GM18502 (cell line): ENCODE measurements around the gene ACER1.
"Not testable (repeated sequence)": the region's sequence is repeated elsewhere in the genome, so short reads cannot be mapped to it uniquely, and the experiment has no call there.

Source experiments
- ATAC-seq: cut with Tn5 transposase; IDR thresholded peaks from one replicate; pipeline ENCODE4 v1.9.1; 2021; ENCODE audit warnings: mild to moderate bottlenecking; ENCODE audit not compliant: unreplicated experiment, poor library complexity

Gene ACER1

GRCh38 chr19:6333439-6333838 is at the start of gene ACER1:
Gene ACER1 (minus strand): TSS chr19:6333612. CDS start chr19:6333551, 61 bp downstream.
- ATAC-seq = no peak

GRCh38 chr19:6383188-6383587 is 49.8 kb upstream of the ACER1 start:
- no peak for ATAC-seq

- ATAC-seq = no peak
These were observed 47.8 kb upstream of the ACER1 start for GRCh38 chr19:6381030-6381750.

GRCh38 chr19:6379744-6380143 is 46.3 kb upstream of the ACER1 start:
- ATAC-seq = no peak

GRCh38 chr19:6378486-6378885 is 45.1 kb upstream of the ACER1 start:
- no peak for ATAC-seq

GRCh38 chr19:6378041-6378440 is 44.6 kb upstream of the ACER1 start:
- ATAC-seq = no peak

GRCh38 chr19:6376512-6377190 is 43.2 kb upstream of the ACER1 start:
- ATAC-seq = no peak

GRCh38 chr19:6375411-6376010 is 42.1 kb upstream of the ACER1 start, which contains the start of gene PSPN:
Gene PSPN (minus strand): TSS chr19:6375933. CDS start chr19:6375849, 84 bp downstream.
- no peak for ATAC-seq

GRCh38 chr19:6374711-6375410 is 41.4 kb upstream of the ACER1 start:
- ATAC-seq = no peak

- no peak for ATAC-seq
These were observed 40.8 kb upstream of the ACER1 start for GRCh38 chr19:6374161-6374709.

GRCh38 chr19:6373813-6374108 is 40.3 kb upstream of the ACER1 start:
- no peak for ATAC-seq

GRCh38 chr19:6373096-6373812 is 39.8 kb upstream of the ACER1 start:
- peak; percentile 59 for ATAC-seq

GRCh38 chr19:6372594-6373095 is 39.2 kb upstream of the ACER1 start, which contains the start of gene ALKBH7:
Gene ALKBH7 (plus strand): TSS chr19:6372794. CDS start chr19:6372821, 27 bp downstream.
- peak; percentile 70 for ATAC-seq

GRCh38 chr19:6364353-6364752 is 30.9 kb upstream of the ACER1 start:
- ATAC-seq = no peak

- no peak for ATAC-seq
These were observed 29.0 kb upstream of the ACER1 start for GRCh38 chr19:6362351-6362801.

GRCh38 chr19:6362027-6362350 is 28.6 kb upstream of the ACER1 start:
- ATAC-seq = no peak

GRCh38 chr19:6360857-6361216 is 27.4 kb upstream of the ACER1 start:
- ATAC-seq = not testable (repeated sequence)

GRCh38 chr19:6360445-6360844 is 27.0 kb upstream of the ACER1 start:
- not testable (repeated sequence) for ATAC-seq

GRCh38 chr19:6359568-6360341 is 26.3 kb upstream of the ACER1 start:
- ATAC-seq = no peak
